Fibroblast of the aortic adventitia (primary cell): ENCODE measurements around the gene TBP. TPM values are rescaled to one million over a fixed set of nuclear protein-coding genes. Genes with fewer than 3 reads are reported as not detected.
"Not testable (repeated sequence)": the region's sequence is repeated elsewhere in the genome, so short reads cannot be mapped to it uniquely, and the experiment has no call there.

Experiments
- DNase-seq: peaks from one replicate; pipeline ENCODE4 v3.0.0-alpha.2; 2010; ENCODE audit warnings: low read depth
- H3K4me3 ChIP-seq: 2 replicates; pipeline ENCODE4 v1.5.1; 2011; ENCODE audit warnings: low read depth, mild to moderate bottlenecking, control low read depth, low read length, moderate library complexity
- CTCF ChIP-seq: IDR thresholded peaks from 2 replicates; pipeline ENCODE4 v1.5.1; 2011; ENCODE audit warnings: mild to moderate bottlenecking, low read length, control low read depth, inconsistent platforms; ENCODE audit not compliant: insufficient read depth
- total RNA-seq: library from RNA; depleted of rRNA; stranded (reverse); fragments of >200 nt; gene quantifications from 2 replicates; pipeline ENCODE4 v1.2.3, GENCODE V29; 2012; ENCODE audit warnings: low replicate concordance

TBP gene
- total RNA-seq, 1 donor, result 16.8 TPM

GRCh38 chr6:170605574-170606259 lies 51.5 kb downstream of the TBP start:
- no peak overlapping the region for H3K4me3 ChIP-seq
- TF ChIP-seq CTCF, result no peak
- no peak for DNase-seq

- DNase-seq, H3K4me3 ChIP-seq: not testable (repeated sequence)
Measured at GRCh38 chr6:170609225-170609624, 55.1 kb downstream of the TBP start.

GRCh38 chr6:170612256-170612804 lies 58.2 kb downstream of the TBP start:
- not testable (repeated sequence) for DNase-seq, H3K4me3 ChIP-seq

GRCh38 chr6:170616020-170616554 lies 61.9 kb downstream of the TBP start:
- H3K4me3 ChIP-seq, DNase-seq: not testable (repeated sequence)

Other genes starting within 250 kb of the TBP start
- 20.4 and 29.4 TPM in 2 replicates for gene FAM120B, start 247.6 kb upstream of the TBP start, total RNA-seq
- 96.8 and 248 TPM in 2 replicates for gene PSMB1, start 1.1 kb upstream of the TBP start, total RNA-seq
- gene PDCD2, start 30.3 kb downstream of the TBP start, total RNA-seq, result 65.1 and 104 TPM in 2 replicates